Forelimb muscle (tissue), 1 donor: ENCODE results near the gene GZMM. TPM values are rescaled to one million over a fixed set of nuclear protein-coding genes. Genes with fewer than 3 reads are reported as not detected.

Source experiments
- DNase-seq: peaks from one replicate; pipeline ENCODE4 v3.0.0-alpha.2; 2013; ENCODE audit warnings: low read depth
- polyA plus RNA-seq: library from polyadenylated mRNA; unstranded; fragments of 120-200 nt; gene quantifications from one replicate; pipeline ENCODE4 v1.2.1, GENCODE V29; 2013; ENCODE audit not compliant: insufficient read length

Gene GZMM
- polyA plus RNA-seq, 1 donor = 0.49 TPM

DNA sequence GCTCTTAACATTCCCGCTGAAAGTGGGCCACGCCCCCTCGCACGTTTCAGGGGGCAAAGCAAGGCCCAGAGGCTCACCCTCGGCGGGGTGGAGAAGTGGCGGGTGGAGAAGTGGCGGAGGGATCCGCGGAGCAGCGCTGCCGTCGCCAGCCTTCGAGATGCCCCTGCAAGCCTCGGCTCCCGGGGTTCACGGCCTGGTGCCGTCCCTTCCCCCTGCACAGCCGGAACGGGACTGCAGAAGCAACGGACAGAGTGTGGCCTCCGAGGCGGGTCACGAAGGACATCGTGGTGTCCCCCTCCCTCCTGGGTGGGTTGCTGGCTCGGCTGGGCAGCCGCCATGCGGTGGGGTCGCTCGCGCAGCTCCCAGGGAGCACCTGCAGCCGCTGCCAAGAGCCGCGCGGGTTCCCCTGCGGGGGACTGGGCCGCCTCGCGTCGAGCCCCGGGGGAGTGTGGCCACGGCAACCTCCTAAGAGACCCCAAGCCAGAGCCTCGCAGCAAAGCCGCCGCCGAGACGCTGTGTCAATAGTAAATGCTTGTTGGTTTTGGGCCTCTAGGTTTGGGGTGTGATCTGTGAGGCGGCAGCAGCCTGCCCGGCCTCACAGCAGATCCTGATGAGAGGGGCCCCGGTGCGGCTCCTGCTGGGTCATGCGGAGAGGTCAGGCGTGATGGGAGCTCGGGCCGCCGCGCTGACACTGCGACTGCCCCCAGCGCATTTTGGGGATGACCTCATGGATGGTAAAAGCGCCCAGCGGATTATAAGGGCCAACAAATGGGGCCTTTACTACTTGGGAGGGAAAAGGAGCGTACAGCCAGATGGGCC, 31.1 kb upstream of the GZMM start:
- no peak for DNase-seq

DNA sequence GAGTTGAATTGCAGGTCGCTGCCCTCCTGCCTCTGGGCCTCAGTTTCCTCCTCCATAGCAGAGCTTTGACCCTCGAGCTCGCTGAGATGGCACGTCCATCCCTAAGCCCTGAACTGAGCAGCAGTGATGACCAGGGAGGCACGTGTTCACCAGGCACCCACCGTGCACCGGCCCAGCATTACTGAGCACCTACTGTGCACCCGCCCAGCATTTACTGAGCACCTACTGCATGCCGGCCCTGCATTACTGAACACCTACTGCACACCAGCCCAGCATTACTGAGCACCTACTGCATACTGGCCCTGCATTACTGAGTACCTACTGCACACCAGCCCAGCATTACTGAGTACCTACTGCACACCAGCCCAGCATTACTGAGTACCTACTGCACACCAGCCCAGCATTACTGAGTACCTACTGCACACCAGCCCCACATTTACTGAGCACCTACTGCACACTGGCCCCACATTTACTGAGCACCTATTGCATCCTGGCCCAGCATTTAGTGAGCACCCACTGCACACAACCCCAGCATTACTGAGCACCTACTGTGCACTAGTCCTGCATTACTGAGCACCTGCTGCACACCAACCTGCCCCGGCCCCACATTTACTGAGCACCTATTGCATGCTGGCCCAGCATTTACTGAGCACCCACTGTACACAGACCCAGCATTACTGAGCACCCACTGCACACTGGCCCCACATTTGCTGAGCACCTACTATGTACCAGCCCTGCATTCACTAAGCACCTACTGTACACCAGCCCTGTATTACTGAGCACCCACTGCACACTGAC, 30.3 kb upstream of the GZMM start:
- no peak for DNase-seq

DNA sequence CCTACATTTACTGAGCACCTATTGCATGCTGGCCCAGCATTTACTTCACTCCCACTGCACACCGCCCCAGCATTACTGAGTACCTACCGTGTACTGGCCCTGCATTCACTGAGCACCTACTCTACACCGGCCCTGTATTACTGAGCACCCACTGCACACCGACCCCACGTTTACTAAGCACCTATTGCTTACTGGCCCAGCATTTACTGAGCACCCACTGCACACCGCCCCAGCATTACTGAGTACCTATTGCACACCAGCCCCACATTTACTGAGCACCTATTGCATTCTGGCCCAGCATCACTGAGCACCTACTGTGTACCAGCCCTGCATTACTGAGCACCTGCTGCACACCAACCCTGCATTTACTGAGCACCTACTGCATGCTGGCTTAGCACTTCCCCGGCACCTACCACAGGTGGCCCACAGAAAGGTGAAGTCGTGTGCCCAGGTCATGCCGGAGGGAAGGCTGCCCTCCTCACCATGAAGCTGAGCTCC, 29.6 kb upstream of the GZMM start:
- DNase-seq = no peak

DNA sequence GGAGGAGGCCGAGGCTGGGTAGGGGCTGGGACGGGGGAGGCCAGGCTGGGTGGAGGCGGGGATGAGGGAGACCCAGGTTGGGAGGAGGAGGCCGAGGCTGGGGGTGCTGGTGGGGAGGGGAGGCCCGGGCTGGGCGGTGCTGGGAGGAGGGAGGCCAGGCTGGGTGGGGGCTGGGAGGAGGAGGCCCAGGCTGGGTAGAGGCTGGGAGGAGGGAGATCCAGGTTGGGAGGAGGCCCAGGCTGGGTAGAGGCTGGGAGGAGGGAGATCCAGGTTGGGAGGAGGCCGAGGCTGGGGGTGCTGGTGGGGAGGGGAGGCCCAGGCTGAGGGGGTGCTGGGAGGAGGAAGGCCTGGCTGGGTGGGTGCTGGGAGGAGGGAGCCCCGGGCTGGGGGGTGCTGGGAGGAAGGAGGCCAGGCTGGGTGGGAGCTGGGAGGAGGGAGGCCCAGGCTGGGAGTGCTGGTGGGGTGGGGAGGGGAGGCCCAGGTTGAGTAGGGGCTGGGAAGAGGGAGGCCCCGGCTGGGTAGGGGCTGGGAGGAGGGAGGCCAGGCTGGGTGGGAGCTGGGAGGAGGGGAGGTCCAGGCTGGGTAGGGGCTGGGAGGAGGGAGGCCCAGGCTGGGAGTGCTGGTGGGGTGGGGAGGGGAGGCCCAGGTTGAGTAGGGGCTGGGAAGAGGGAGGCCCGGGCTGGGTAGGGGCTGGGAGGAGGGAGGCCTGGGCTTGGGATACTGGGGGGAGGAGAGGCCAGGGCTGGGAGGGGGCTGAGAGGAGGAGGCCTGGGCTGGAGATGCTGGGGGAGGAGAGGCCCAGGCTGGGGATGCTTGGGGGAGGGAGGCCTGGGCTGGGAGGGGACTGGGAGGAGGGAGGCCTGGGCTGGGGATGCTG, 25.9 kb upstream of the GZMM start:
- DNase-seq = no peak

DNA sequence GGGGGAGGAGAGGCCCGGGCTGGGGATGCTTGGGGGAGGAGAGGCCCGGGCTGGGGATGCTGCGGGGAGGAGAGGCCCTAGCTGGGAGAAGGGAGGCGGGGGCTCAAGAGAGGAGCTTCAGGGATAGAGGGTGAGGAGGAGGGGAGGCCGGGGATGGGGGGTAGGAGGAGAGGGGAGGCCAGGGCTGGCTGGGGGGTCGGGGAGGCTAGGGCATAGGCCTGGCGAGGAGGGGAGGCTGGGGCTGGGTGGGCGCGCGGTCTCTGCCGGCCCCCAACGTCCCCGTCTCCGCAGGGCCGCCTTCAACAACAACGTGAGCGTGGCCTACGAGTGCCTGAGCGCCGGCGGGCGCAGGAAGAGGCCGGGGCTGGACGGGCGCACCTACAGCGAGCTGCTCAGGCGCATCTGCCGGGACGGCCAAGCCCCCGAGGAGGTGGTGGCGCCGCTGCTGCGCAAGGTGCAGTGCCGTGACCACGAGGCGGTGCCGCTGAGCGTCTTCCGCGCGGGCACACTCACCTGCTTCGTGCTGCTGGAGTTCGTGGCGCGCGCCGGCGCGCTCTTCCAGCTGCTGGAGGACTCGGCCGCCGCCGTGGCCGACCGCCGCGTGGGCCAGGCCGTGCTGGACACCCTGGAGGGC, 25.1 kb upstream of the GZMM start:
- DNase-seq = no peak

DNA sequence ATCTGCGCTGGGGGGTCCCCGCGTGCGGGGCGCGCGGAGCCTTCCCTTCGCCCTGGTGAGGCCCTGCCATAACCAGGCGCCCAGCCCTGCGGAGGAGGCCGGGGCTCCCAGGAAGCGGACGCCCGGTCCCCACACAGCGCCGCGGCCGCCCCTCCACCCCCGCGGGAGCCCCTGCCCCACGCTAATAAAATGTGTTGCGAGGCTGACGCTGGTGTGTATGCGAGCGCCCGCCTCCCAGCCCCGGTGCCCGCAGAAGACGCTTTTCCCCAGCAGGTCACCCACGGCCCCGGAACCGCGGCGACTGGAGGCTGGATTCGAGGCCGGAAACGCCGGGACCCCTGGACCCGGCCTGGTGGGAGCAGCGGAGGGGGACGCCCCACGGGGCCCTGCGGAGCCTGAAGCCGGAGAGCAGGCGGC, 24.4 kb upstream of the GZMM start:
- no peak for DNase-seq

DNA sequence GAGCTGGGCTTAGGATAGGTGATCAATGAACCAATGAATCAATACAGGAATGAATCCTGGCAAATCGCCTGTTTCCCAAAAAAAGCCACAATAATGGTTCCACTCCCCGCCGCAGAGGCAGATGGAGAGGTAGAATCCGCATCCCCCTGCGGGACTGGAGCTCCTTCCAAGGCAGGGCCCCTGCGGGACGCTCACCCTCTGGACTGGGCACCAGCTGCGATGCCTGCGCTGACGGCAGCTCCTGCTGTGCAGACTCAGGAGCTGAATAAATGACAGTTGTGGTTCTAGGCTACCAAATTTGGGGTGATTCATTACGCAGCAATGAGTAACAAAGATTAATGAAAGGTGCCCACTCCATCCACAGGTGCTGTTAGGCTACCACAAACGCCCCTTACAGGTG, 21.1 kb upstream of the GZMM start:
- DNase-seq = no peak

DNA sequence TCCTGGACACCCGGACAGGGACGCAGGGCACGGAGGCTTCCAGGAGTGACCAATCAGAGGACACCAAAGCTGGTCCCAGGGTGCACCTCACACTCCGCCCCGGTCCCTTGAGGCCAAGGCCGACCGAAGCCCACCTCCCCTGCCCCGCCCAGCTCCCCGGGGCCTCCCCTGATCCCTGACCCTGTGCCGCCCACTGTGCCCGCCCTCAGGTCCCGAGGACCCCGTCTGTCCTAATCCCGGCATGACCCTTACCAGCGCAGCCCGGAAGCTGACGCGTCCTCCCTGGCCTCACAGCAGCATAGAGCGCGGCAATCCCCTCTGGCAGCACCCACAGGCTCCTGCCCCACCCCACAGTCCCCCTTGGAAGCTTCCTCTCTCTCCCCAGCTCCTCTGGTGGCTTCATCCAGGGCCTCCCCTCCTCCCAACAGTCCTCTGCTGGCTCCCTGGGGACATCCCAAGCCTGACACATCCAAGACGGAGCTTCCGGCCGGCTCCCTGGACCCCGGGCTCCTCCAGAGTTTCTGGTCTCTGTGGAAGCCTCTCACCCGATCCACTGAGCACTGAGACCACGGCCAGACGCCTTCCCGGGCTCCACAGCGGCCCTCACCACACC, 19.7 kb upstream of the GZMM start:
- DNase-seq = no peak

DNA sequence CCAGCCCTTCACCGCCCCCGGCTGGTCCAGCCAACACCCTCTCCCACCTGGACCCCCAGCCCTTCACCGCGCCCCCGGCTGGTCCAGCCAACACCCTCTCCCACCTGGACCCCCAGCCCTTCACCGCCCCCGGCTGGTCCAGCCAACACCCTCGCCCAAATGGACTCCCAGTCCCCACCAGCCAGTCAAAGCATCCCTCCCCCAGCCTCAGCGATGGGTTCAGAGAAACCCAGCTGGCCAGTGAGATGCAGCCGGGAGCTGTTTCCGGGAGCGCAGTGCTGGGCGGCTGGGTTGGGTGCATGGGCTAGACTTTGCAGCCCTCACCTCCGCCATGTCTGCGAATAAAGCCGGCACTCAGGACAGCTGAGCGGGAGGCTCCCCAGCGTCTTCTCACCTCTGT, 18.8 kb upstream of the GZMM start:
- no peak for DNase-seq

DNA sequence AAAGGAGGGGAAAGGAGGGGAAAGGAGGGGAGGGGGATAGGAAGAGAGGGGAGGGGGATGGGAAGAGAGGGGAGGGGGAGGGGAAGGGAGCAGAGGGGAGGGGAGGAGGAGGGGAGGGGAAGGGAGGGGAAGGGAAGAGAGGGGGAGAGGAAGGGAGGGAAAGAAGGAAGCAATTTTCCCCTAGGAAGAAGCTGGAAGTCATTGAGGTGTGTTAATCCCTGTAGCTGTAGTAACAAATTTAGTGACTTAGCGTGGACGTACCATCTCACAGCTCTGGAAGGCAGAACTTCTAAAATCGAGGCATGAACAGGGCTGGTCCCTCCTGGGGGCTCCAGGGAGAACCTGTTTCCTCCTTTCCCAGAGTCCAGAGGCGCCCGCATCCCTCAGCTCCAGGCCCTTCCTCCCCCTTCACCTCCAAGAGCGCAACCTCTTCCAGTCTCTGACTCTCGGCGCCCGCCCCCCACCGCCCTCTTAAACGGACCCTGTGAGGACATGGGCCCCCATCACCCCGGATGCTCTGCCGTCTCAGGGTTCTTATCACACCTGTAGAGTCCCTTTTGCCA, 17.9 kb upstream of the GZMM start:
- no peak for DNase-seq

DNA sequence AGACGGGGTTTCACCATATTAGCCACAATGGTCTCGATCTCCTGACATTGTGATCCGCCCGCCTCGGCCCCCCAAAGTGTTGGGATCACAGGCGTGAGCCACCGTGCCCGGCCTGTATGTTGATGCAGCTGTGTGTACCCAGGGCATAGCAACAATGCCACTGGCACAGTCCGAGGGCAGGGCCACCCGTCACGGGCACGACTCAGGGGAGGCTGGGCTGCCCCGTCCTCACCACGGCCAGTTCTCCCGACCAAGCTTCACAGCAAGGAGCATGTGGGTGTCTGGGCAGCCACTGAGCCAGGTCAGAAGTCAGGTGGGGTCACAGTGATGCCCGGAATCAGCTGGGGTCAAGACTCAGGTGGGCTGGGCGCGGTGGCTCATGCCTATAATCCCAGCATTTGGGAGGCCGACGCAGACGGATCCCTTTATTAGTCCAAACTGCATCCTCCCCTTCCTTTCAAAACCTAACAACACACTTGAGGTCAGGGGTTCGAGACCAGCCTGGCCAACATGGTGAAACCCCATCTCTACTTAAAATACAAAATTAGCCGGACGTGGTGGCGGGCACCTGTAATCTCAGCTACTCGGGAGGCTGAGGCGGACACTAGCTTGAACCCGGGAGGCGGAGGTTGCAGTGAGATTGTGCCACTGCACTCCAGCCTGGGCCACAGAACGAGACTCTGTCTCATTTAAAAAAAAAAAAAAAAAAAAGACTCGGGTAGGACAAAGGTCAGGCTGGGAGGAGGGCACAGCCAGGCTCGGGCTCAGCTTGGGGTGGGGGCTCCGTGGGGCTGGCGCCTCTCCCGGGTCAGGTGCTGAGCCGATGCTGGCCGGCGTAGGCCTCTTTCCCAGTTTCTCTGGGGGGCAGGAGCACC, 13.5 kb upstream of the GZMM start:
- DNase-seq = no peak

DNA sequence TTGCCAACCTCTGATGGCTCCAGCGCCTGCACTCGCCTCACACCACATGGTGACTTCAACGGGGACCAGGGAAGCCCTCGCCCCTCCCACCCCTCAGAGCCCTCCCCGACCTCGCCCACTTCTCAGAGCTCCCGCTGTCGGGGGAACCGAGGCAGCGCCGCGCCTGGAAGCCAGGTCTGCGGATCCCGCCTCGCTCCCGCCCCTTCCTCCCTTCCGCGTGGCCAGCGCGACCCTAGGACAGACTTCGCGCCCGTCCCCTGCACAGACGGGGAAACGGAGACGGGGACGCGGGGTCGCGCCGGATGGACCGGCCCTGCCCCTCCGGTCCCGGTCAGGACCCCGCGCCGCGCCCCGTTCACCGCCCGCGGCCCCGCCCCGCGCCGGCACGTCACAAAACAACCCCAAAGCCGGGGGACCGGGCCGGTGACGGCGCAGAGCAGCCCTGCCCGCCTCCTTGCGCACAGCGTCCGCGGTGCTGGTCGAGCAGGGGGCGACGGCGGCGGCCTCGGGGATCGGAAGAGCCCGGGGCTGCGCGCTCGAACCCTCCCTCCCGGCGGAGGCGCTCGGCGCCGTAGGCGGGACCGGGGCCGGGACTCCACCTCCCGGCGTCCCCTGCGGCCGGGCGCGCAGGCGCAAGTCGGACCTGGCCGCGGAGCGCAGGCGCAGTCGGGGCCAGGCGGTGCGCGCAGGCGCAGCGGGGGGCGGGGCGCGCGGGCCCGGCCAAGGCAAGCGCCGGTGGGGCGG, 12.7 kb upstream of the GZMM start:
- DNase-seq = no peak

DNA sequence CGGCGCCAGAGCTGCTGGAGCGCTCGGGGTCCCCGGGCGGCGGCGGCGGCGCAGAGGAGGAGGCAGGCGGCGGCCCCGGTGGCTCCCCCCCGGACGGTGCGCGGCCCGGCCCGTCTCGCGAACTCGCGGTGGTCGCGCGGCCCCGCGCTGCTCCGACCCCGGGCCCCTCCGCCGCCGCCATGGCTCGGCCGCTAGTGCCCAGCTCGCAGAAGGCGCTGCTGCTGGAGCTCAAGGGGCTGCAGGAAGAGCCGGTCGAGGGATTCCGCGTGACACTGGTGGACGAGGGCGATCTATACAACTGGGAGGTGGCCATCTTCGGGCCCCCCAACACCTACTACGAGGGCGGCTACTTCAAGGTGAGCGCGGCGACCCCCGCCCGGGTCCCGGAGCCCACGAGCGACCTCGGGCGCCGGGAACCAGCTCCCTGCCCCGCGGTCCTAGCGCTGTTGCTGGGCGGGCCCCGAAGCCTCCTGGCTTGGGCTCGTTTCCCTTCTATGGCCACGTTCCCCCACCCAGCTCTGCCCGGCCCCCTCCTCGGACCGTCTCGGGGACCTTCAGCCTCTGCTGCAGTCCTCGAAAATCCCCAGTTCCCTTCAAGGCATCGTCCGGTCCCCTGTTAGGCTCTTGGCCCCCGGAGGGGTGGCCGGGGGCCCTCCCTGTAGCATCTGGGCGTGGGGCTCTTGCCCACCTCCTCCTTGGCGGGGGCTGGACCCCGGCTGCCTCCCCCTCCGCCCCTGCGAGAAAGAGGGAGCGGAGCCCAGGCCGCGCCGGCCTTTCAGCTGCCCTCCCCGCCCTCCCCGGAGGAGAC, 11.9 kb upstream of the GZMM start, which contains the start of gene CDC34:
TSS of gene CDC34 (plus strand) at position 8 of the 808 bp plus-strand sequence. CDS start at position 180, 172 bp downstream.
- DNase-seq = no peak

DNA sequence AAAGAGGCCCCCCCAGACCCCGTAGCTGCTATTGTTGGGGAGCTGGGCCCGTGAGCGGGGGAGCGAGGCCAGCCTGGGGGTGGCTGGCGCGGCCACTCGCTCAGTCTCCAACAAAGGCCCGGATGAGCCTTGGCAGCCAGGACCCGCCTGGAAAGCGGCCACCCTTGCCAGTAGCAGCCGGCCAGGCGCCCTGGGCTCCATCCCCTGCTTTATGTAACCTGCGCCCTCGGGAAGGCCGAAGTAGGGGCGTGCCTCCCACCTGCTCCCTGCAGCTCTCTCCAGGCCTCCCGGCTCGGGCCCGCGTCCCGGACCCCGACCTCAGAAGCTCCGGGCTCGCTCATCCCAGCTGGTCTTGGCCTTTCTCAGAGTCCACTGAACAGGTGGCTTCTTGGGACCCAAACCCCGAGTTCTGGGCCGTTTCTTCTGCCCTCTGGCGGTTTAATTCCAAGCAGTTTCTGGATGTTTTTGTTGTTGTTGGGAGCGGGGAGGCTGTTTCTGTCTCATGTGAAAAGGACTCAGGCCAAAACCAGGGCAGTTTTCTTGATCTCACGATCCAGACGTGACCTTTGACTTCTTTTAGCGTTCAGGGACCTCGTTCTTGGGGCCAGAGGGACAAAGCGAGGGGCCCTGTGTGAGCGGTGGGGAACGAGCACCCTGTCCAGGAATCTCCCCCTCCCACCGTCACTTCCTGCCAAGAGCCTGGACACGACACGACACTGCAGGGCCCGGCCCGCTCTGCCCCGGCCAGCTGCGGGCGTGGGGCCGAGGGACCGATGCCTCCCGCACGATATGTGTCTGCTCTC, 11.1 kb upstream of the GZMM start:
- no peak for DNase-seq

DNA sequence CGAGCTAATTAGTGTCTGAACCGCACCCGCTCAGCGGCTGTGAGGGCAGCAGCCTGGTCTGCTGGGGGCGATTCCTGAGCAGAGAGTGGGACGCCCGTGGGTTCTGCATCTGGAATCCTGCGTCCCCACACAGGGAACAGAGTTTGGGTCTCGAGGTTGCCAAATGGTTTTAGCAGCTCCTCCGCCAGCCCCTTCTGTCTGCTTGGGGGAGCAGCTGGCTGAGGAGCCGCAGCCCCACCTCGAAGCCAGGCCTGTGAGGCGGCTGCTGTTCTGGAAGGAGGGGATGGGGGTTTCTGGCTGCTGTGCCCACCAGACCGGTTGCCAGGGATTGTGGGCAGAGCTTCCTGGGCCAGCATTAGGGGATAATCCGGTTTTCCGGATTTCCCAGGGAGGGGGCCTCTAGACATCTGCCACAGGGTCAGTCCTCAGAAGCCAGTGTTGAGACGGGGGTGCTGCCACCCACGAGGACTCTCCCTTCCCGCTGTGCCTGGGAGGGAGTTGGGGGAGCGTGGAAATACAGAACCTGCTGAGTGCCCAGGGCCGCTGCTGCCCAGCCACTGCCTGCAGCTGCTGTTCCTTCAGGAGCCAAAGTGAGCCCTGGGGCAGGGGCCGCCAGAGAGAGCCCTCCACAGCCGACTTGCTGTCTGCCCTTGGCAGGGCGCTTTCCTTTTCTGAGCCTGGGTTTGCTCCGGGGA, 10.3 kb upstream of the GZMM start:
- no peak for DNase-seq

DNA sequence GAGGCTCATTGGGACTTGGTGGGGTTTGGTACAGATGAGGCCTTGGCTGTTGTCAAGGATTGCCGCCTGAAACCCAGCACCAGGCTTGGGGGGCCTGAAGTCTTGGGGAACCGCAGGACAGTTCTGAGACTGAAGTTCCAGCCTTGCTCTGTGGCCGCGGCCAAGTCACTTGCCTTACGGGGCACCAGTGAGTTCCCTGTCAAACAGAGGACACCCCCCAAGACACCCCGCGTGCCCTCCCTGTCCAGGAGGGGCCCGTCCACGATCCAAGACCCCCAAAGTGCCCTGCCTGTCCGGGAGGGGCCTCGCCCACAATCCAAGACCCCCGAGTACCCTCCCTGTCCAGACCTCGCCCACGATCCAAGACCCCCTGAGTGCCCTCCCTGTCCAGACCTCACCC, 9.8 kb upstream of the GZMM start:
- no peak for DNase-seq
